ENCODE measurements around the gene SLC52A3.

DNA sequence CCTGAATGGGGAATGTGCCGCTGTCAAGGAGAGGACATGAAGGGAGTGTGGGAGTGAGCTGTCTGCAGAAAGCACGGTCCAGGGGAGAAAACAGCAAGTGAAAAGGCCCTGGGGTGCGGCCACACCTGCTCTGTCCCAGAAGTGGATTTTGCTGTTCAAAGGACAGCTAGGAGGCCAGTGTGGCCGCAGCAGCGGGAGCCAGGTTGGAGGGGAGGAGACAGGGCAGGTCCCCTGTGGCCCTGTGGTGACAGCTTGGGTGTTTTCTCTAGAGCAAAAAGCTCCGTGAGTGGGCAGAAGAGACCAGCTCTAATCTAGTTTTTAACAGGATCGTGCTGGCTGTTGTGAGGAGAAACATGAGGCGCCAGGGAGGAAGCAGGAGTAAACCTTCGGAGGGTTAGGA is 4.5 kb upstream of the SLC52A3 start:
- TF ChIP-seq NR3C1 (IDR thresholded peaks at IDR 0.05) (no peak), ESRRA (IDR thresholded peaks at IDR 0.05; ENCODE audit: borderline replicate concordance, low read length) (no peak), RCOR1 (IDR thresholded peaks at IDR 0.05; ENCODE audit: low read depth, low read length) (no peak), BHLHE40 (IDR thresholded peaks at IDR 0.05; ENCODE audit: low read depth, low read length) (no peak), CHD4 (IDR thresholded peaks at IDR 0.05; ENCODE audit: borderline replicate concordance) (no peak)
